ENCODE results near the gene LPP. TPM values are rescaled to one million over a fixed set of nuclear protein-coding genes. Genes with fewer than 3 reads are reported as not detected.

Gene LPP
- total and polyA plus RNA-seq, 9 donors = 15.9 to 280 (median 134) TPM

GRCh38 chr3:188351648-188352047 lies 197.7 kb downstream of the LPP start:
- no peaks in the 10 kb centered on the region for H3K9me3 ChIP-seq
- DNase-seq = no peak
- TF ChIP-seq EP300 (IDR thresholded peaks at IDR 0.05) = no peak
- TF ChIP-seq CTCF (IDR thresholded peaks at IDR 0.05) = no peak
- TF ChIP-seq POLR2A (IDR thresholded peaks at IDR 0.05) = no peak
- no peak overlapping the region for H3K27ac ChIP-seq
- H3K4me1 ChIP-seq (ENCODE audit: insufficient read depth) = peaks cover 18% of the 10 kb centered on the region
- intact Hi-C loops (cut with DNase I) = no loop called here
- no peak overlapping the region for H3K4me3 ChIP-seq
- WGBS, 3 donors = 89 to 92% (median 90%) methylated on average over 7 of the region's 7 CpGs
- H3K27me3 ChIP-seq = no peaks in the 10 kb centered on the region
- no peaks in the 10 kb centered on the region for H3K36me3 ChIP-seq

GRCh38 chr3:188352196-188352927 lies 198.4 kb downstream of the LPP start:
- no peak for DNase-seq

DNA sequence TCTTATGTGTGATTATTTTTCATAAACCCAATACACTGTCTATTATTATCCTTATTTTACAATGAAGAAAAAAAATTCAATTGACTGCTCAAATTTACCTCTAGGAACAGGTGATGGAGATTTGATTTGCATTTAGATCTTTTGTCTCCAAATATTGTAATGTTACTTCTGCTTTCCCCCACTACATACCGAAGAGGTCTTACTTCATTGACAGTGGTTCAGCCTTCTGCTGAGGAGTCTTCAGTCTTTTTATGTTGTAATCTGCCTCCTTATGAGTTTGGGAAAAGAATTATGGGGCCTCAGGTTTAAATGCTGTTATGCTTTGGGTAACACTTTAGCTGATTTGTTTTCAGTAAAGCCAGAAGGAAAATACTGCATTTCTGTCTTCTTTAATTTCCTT lies 199.5 kb downstream of the LPP start:
- Histone ChIP-seq H3K4me3 (no peak overlapping the region), H3K4me1 (ENCODE audit: insufficient read depth) (peaks cover 17% of the 10 kb centered on the region), H3K27ac (no peak overlapping the region), H3K27me3 (no peaks in the 10 kb centered on the region), H3K36me3 (no peaks in the 10 kb centered on the region), H3K9me3 (no peaks in the 10 kb centered on the region)
- WGBS, 3 donors = 81 to 95% (median 82%) methylated on average over 1 of the region's 1 CpG
- no peak for TF ChIP-seq EP300 (IDR thresholded peaks at IDR 0.05)
- no peak for TF ChIP-seq POLR2A (IDR thresholded peaks at IDR 0.05)
- no peak for TF ChIP-seq CTCF (IDR thresholded peaks at IDR 0.05)
- no peak for DNase-seq
- intact Hi-C loops (cut with DNase I) = no loop called here

More at GRCh38 chr3:188352196-188352927, 198.4 kb downstream of the LPP start:
- TF ChIP-seq CTCF (IDR thresholded peaks at IDR 0.05) (no peak), EP300 (IDR thresholded peaks at IDR 0.05) (no peak), POLR2A (IDR thresholded peaks at IDR 0.05) (no peak)
- Histone ChIP-seq H3K4me3 (no peak overlapping the region), H3K9me3 (no peaks in the 10 kb centered on the region), H3K27ac (no peak overlapping the region), H3K4me1 (ENCODE audit: insufficient read depth) (peaks cover 19% of the 10 kb centered on the region), H3K36me3 (no peaks in the 10 kb centered on the region), H3K27me3 (no peaks in the 10 kb centered on the region)
- WGBS, 3 donors = 89 to 94% (median 90%) methylated on average over 18 of the region's 18 CpGs
- intact Hi-C loops (cut with DNase I) = no loop called here

- WGBS, 3 donors = 85 to 89% (median 88%) methylated on average over 10 of the region's 10 CpGs
- TF ChIP-seq EP300 (IDR thresholded peaks at IDR 0.05) (no peak), CTCF (IDR thresholded peaks at IDR 0.05) (no peak), POLR2A (IDR thresholded peaks at IDR 0.05) (no peak)
- no peak for DNase-seq
- intact Hi-C loops (cut with DNase I) = no loop called here
- H3K4me1 ChIP-seq (ENCODE audit: insufficient read depth) = peaks cover 3% of the 10 kb centered on the region
- no peak overlapping the region for H3K4me3 ChIP-seq
- H3K27me3 ChIP-seq = no peaks in the 10 kb centered on the region
- no peaks in the 10 kb centered on the region for H3K36me3 ChIP-seq
- no peak overlapping the region for H3K27ac ChIP-seq
- H3K9me3 ChIP-seq = no peaks in the 10 kb centered on the region
These were observed 205.0 kb downstream of the LPP start for GRCh38 chr3:188358787-188359493.

All from ovary (tissue), 9 donors.